HepG2 (cell line): ENCODE data around the gene RASSF10. TPM values are rescaled to one million over a fixed set of nuclear protein-coding genes. Genes with fewer than 3 reads are reported as not detected.

ENCODE experiments used
- ATAC-seq: fragments of 200-7000 bp; cut with Tn5 transposase; 3 replicates; pipeline ENCODE4 v1.9.1; 2020; ENCODE audit warnings: mild to moderate bottlenecking, moderate library complexity
- BruUV-seq: library from RNA; stranded (reverse); fragments of 400-500 nt; replicated peaks from 2 replicates; lab custom pipeline; 2021; lab: Mats Ljungman, UMichigan
- CTCF ChIA-PET: fragments of 300-600 bp; formaldehyde crosslinking; extraction: SDS; loops from one replicate; lab custom pipeline; 2021; ENCODE audit warnings: low total read pairs, inconsistent platforms, low intra/inter-chr PET ratio; lab: Yijun Ruan, JAX
- POLR2A ChIA-PET: fragments of 350-600 bp; sonication (Branson Sonifier 250); formaldehyde crosslinking; loops from one replicate; lab custom pipeline; 2020; ENCODE audit warnings: antibody characterized with exemption, inconsistent platforms; lab: Yijun Ruan, JAX
- DNase-seq: peaks from one replicate; pipeline ENCODE4 v3.0.0-alpha.2; 2015; ENCODE audit warnings: low spot score
- FAIRE-seq: peaks from 3 replicates; lab custom pipeline; 2011; peaks lifted over from hg19 to GRCh38; lab: Jason Lieb, UNC
- H2AFZ ChIP-seq: one replicate; pipeline ENCODE4 v1.6.1; 2011; ENCODE audit warnings: low read length, inconsistent platforms
- H3K27ac ChIP-seq: fragments of 300-600 bp; 3 replicates; pipeline ENCODE4 v1.8.0; 2011; ENCODE audit warnings: mixed run types, mild to moderate bottlenecking, mixed read lengths, low read length, inconsistent platforms; ENCODE audit not compliant: insufficient read depth; ENCODE audit errors: extremely low read length
- H3K27me3 ChIP-seq, 2 experiments: fragments of 200-600 bp in 1 of 2; 2 replicates in 1 of 2; 3 replicates in 1 of 2; pipeline versions ENCODE4 v1.6.0 to v1.8.0; 2011; ENCODE audit warnings: low read length in 2 of 2, mild to moderate bottlenecking in 2 of 2, moderate library complexity in 2 of 2, inconsistent platforms in 1 of 2; ENCODE audit not compliant: insufficient read depth in 2 of 2, control insufficient read depth in 1 of 2
- H3K36me3 ChIP-seq, 2 experiments: fragments of 200-600 bp in 1 of 2; replicated peaks in 1 of 2; 2 replicates in 1 of 2; 3 replicates in 1 of 2; pipeline versions ENCODE4 v1.5.1 to v1.8.0; 2011; ENCODE audit warnings: low read length in 2 of 2, inconsistent platforms in 1 of 2; ENCODE audit not compliant: insufficient read depth in 2 of 2, control insufficient read depth in 1 of 2
- H3K4me1 ChIP-seq: 2 replicates; pipeline ENCODE4 v1.5.1; 2012; ENCODE audit warnings: low read length, inconsistent platforms; ENCODE audit not compliant: insufficient read depth
- H3K4me2 ChIP-seq: 2 replicates; pipeline ENCODE4 v1.6.0; 2011; ENCODE audit warnings: low read depth, low read length, inconsistent platforms
- H3K4me3 ChIP-seq, 3 experiments: fragments of 200-600 bp in 1 of 3; sonication (generic), shearing (Covaris generic) in 1 of 3; replicated peaks in 1 of 3; 2 replicates each; pipeline ENCODE4 v1.5.1; 2011 to 2016; ENCODE audit warnings: low read length in 3 of 3, inconsistent platforms in 2 of 3, low read depth in 2 of 3, mild to moderate bottlenecking in 2 of 3, control low read depth in 1 of 3, mixed read lengths in 1 of 3; ENCODE audit not compliant: insufficient read depth in 1 of 3
- H3K79me2 ChIP-seq: one replicate; pipeline ENCODE4 v1.6.1; 2011; ENCODE audit warnings: low read length, inconsistent platforms; ENCODE audit not compliant: insufficient read depth
- H3K9ac ChIP-seq: 2 replicates; pipeline ENCODE4 v1.6.0; 2011; ENCODE audit warnings: mild to moderate bottlenecking, low read depth, low read length, inconsistent platforms; ENCODE audit not compliant: insufficient read depth
- H3K9me3 ChIP-seq: 2 replicates; pipeline ENCODE4 v1.5.1; 2012; ENCODE audit warnings: mild to moderate bottlenecking, low read length
- H4K20me1 ChIP-seq: 2 replicates; pipeline ENCODE4 v1.6.0; 2011; ENCODE audit warnings: inconsistent platforms, mild to moderate bottlenecking, low read length, moderate library complexity; ENCODE audit not compliant: insufficient read depth
- CHCHD3 ChIP-seq: sonication (generic); formaldehyde crosslinking; IDR thresholded peaks from 2 replicates; pipeline ENCODE4 v1.8.0; 2022; ENCODE audit warnings: mild to moderate bottlenecking, missing genetic modification reagents, moderate library complexity
- FIP1L1 ChIP-seq: fragments of 200-400 bp; formaldehyde crosslinking; IDR thresholded peaks from 2 replicates; pipeline ENCODE4 v1.6.1; 2018; ENCODE audit warnings: low read depth, mild to moderate bottlenecking, low read length, moderate library complexity, borderline replicate concordance; ENCODE audit not compliant: insufficient read depth
- FOXP1 ChIP-seq, 2 experiments: fragments of 450-650 bp in 1 of 2; IDR thresholded peaks; 2 replicates each; pipeline ENCODE4 v1.6.1; 2017 to 2018; ENCODE audit warnings: antibody characterized with exemption in 1 of 2
- GLMP ChIP-seq: sonication (generic); formaldehyde crosslinking; IDR thresholded peaks from 2 replicates; pipeline ENCODE4 v1.9.0; 2021; ENCODE audit warnings: missing genetic modification reagents, mild to moderate bottlenecking, borderline replicate concordance
- KAT8 ChIP-seq: IDR thresholded peaks from 2 replicates; pipeline ENCODE4 v1.6.1; 2016; ENCODE audit warnings: missing genetic modification reagents, missing compliant biosample characterization
- LCORL ChIP-seq, 2 experiments: fragments of 450-650 bp in 1 of 2; sonication (generic) in 1 of 2; formaldehyde crosslinking in 1 of 2; IDR thresholded peaks; 2 replicates each; pipeline versions ENCODE4 v1.5.0 to v1.6.1; 2017 to 2020; ENCODE audit warnings: antibody characterized with exemption in 1 of 2, missing genetic modification reagents in 1 of 2
- MIER3 ChIP-seq: IDR thresholded peaks from 2 replicates; pipeline ENCODE4 v1.6.1; 2016; ENCODE audit warnings: missing compliant biosample characterization, borderline replicate concordance
- NFRKB ChIP-seq: fragments of 450-650 bp; IDR thresholded peaks from 2 replicates; pipeline ENCODE4 v1.6.1; 2017
- PRPF4 ChIP-seq: fragments of 200-400 bp; formaldehyde crosslinking; IDR thresholded peaks from 2 replicates; pipeline ENCODE4 v1.6.1; 2016; ENCODE audit warnings: low read length, low read depth; ENCODE audit not compliant: poor library complexity, severe bottlenecking
- RNF2 ChIP-seq: fragments of 450-650 bp; conservative IDR thresholded peaks from 2 replicates; pipeline ENCODE4 v1.6.1; 2016; ENCODE audit warnings: low read depth
- THYN1 ChIP-seq: sonication (generic); formaldehyde crosslinking; IDR thresholded peaks from 2 replicates; pipeline ENCODE4 v1.8.1; 2023; ENCODE audit warnings: low read depth, mild to moderate bottlenecking, moderate library complexity, missing genetic modification reagents, borderline replicate concordance
- TRIM24 ChIP-seq: sonication (generic); formaldehyde crosslinking; IDR thresholded peaks from 2 replicates; pipeline ENCODE4 v1.8.0; 2022; ENCODE audit warnings: mild to moderate bottlenecking, missing genetic modification reagents
- ZBTB20 ChIP-seq: sonication (generic); formaldehyde crosslinking; IDR thresholded peaks from 2 replicates; pipeline ENCODE4 v1.8.1; 2023; ENCODE audit warnings: missing genetic modification reagents, low read depth, mild to moderate bottlenecking, borderline replicate concordance
- ZC3H13 ChIP-seq: sonication (generic); formaldehyde crosslinking; IDR thresholded peaks from 2 replicates; pipeline ENCODE4 v1.8.1; 2023; ENCODE audit warnings: mild to moderate bottlenecking, missing genetic modification reagents, moderate library complexity
- ZNF432 ChIP-seq: sonication (generic); formaldehyde crosslinking; IDR thresholded peaks from 2 replicates; pipeline ENCODE4 v1.5.0; 2020; ENCODE audit warnings: missing genetic modification reagents, mild to moderate bottlenecking, borderline replicate concordance
- ZNF44 ChIP-seq: sonication (generic); formaldehyde crosslinking; IDR thresholded peaks from 2 replicates; pipeline ENCODE4 v1.5.1; 2020; ENCODE audit warnings: mild to moderate bottlenecking, missing genetic modification reagents
- ZNF496 ChIP-seq: sonication (generic); formaldehyde crosslinking; IDR thresholded peaks from 2 replicates; pipeline ENCODE4 v1.8.1; 2023; ENCODE audit warnings: mild to moderate bottlenecking, moderate library complexity, missing genetic modification reagents; ENCODE audit not compliant: insufficient replicate concordance
- ZNF564 ChIP-seq: sonication (generic); formaldehyde crosslinking; IDR thresholded peaks from 2 replicates; pipeline ENCODE4 v1.8.1; 2023; ENCODE audit warnings: mild to moderate bottlenecking, missing genetic modification reagents
- ZNF605 ChIP-seq: sonication (generic); formaldehyde crosslinking; IDR thresholded peaks from 2 replicates; pipeline ENCODE4 v1.8.0; 2022; ENCODE audit warnings: mild to moderate bottlenecking, missing genetic modification reagents
- ZNF747 ChIP-seq: sonication (generic); formaldehyde crosslinking; IDR thresholded peaks from 2 replicates; pipeline ENCODE4 v1.8.1; 2023; ENCODE audit warnings: missing genetic modification reagents, mild to moderate bottlenecking, borderline replicate concordance
- whole genome bisulfite sequencing: methylation state at CpG from one replicate; pipeline ENCODE4 v1.1.6; 2017; ENCODE audit warnings: low lambda C conversion rate; 5-methylcytosine and 5-hydroxymethylcytosine counted together
- in situ Hi-C: cut with HindIII; loops from 2 replicates; pipeline ENCODE4 v1.10.0; 2017; ENCODE audit warnings: low pct_unique_long_range_greater_than_20kb; ENCODE audit not compliant: extremely low pct_ligation_motif_present
- intact Hi-C: fragments of 100-400 bp; cut with micrococcal nuclease; formaldehyde crosslinking; loops from one replicate; pipeline ENCODE4 v1.10.0; 2022; ENCODE audit not compliant: unreplicated experiment
- polyA plus RNA-seq, 8 experiments: library from polyadenylated mRNA; depleted of rRNA in 3 of 8; stranded (reverse) in 7 of 8; unstranded in 1 of 8; fragments of >200 nt; fragmentation: Illumina TruSeq in 4 of 8; extraction: Trizol in 4 of 8; gene quantifications; 2 replicates each; pipeline versions ENCODE4 v1.2.1 to v1.2.3, GENCODE V29; 2011 to 2016; ENCODE audit warnings: low read depth in 4 of 8, missing spikeins in 1 of 8, mixed read lengths in 1 of 8; ENCODE audit not compliant: insufficient read depth in 1 of 8
- total RNA-seq, 5 experiments: library from RNA; depleted of rRNA; stranded (reverse); fragments of >200 nt; fragmentation: Illumina TruSeq; extraction: Trizol; gene quantifications; 2 replicates each; pipeline ENCODE4 v1.2.3, GENCODE V29; 2016; ENCODE audit warnings: low read depth in 1 of 5
- TF ChIP-seq, protein P1 (sequence below): IDR thresholded peaks from 2 replicates; pipeline ENCODE4 v1.6.1; 2016; ENCODE audit warnings: missing compliant biosample characterization, missing genetic modification reagents, borderline replicate concordance
- TF ChIP-seq, protein P2 (sequence below), 2 experiments: fragments of 450-650 bp in 1 of 2; sonication (generic) in 1 of 2; formaldehyde crosslinking; IDR thresholded peaks; 2 replicates each; pipeline versions ENCODE4 v1.5.0 to v1.8.0; 2020 to 2022; ENCODE audit warnings: mild to moderate bottlenecking in 1 of 2, missing genetic modification reagents in 1 of 2

RASSF10 gene
- total and polyA plus RNA-seq, 2 of the 13 experiments (the other 11 are each of a cell fraction or from before 2014, with no cell fraction given), result not detected

DNA sequence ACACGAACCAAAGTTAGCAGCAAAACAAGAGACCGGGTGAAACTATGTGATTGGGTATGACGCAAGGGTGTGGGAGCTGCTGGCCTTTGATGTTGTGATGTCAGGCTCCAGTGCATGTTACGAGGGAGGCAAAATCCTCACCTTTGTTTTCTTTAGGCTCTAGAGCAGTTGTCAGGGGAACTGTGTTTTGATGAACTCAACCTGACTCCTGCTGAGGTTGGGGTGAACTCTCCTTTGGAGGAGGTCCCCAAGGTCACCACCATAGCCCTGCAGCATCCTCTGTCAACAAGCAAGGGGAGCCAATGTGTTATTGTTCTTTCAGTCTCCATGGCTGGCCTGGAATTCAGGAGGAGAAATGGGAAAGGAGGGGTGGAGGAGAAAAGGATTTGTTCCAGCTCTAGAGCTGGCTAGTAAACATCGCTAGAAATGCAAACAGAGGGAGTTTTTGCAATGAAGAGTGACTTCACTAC, 33.8 kb downstream of the RASSF10 start:
- no peaks in the 10 kb centered on the region for H4K20me1 ChIP-seq
- no peak overlapping the region for H2AFZ ChIP-seq
- intact Hi-C loops (no loop called here), in situ Hi-C loops (no loop called here)
- no peaks in the 10 kb centered on the region for H3K79me2 ChIP-seq
- ChIA-PET POLR2A (no interaction called here), CTCF (no interaction called here)
- H3K4me1 ChIP-seq, result peaks cover 38% of the 10 kb centered on the region
- no peak overlapping the region for H3K27ac ChIP-seq
- no peaks in the 10 kb centered on the region for H3K9me3 ChIP-seq
- peaks cover 0 to 3% of the 10 kb centered on the region in 2 experiments; a peak in 2 of 5 replicates for H3K27me3 ChIP-seq
- FAIRE-seq (peak; percentile 4), DNase-seq (peak; percentile 71), ATAC-seq (peak; percentile 56)
- H3K4me2 ChIP-seq, result peak overlapping the region; percentile 38
- H3K9ac ChIP-seq, result no peak overlapping the region
- BruUV-seq, result no TSS peak
- 4% methylated on average over 5 of the region's 5 CpGs for whole genome bisulfite sequencing
- no peaks in the 10 kb centered on the region for H3K36me3 ChIP-seq
- no peak overlapping the region for H3K4me3 ChIP-seq
- TF ChIP-seq ZC3H13 (CRISPR knock-in tag), result no peak
- no peak for TF ChIP-seq LCORL (IDR thresholded peaks at IDR 0.05)
- no peak for TF ChIP-seq LCORL (CRISPR knock-in tag; IDR thresholded peaks at IDR 0.05)
- no peak for TF ChIP-seq THYN1 (CRISPR knock-in tag)
- TF ChIP-seq FOXP1 (IDR thresholded peaks at IDR 0.05), result no peak
- TF ChIP-seq FOXP1 (CRISPR knock-in tag; IDR thresholded peaks at IDR 0.05), result peak; percentile 30; the same call in 1 of the 2 replicates
- TF ChIP-seq, protein P1, sequence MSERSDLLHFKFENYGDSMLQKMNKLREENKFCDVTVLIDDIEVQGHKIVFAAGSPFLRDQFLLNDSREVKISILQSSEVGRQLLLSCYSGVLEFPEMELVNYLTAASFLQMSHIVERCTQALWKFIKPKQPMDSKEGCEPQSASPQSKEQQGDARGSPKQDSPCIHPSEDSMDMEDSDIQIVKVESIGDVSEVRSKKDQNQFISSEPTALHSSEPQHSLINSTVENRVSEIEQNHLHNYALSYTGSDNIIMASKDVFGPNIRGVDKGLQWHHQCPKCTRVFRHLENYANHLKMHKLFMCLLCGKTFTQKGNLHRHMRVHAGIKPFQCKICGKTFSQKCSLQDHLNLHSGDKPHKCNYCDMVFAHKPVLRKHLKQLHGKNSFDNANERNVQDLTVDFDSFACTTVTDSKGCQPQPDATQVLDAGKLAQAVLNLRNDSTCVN (CRISPR knock-in tag), result peak; percentile 97
- TF ChIP-seq RNF2, result no peak
- no peak for TF ChIP-seq GLMP
- no peak for TF ChIP-seq ZNF605
- TF ChIP-seq, protein P2, sequence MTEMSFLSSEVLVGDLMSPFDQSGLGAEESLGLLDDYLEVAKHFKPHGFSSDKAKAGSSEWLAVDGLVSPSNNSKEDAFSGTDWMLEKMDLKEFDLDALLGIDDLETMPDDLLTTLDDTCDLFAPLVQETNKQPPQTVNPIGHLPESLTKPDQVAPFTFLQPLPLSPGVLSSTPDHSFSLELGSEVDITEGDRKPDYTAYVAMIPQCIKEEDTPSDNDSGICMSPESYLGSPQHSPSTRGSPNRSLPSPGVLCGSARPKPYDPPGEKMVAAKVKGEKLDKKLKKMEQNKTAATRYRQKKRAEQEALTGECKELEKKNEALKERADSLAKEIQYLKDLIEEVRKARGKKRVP (CRISPR knock-in tag; IDR thresholded peaks at IDR 0.05), result peak in 1 of 2 experiments; percentile 57; a peak in 2 of 4 replicates
- no peak for TF ChIP-seq ZNF496 (CRISPR knock-in tag)
- TF ChIP-seq NFRKB, result no peak
- no peak for TF ChIP-seq ZNF44
- TF ChIP-seq ZNF564 (CRISPR knock-in tag), result no peak
- TF ChIP-seq PRPF4, result no peak
- TF ChIP-seq CHCHD3 (CRISPR knock-in tag), result no peak
- TF ChIP-seq ZBTB20 (CRISPR knock-in tag), result no peak
- TF ChIP-seq TRIM24, result no peak
- TF ChIP-seq KAT8 (CRISPR knock-in tag), result no peak
- TF ChIP-seq ZNF747 (CRISPR knock-in tag), result no peak
- TF ChIP-seq MIER3, result no peak
- TF ChIP-seq FIP1L1, result no peak
- TF ChIP-seq ZNF432 (CRISPR knock-in tag), result no peak
